Endothelial cell of umbilical vein (primary cell): ENCODE results near the gene ZNF44. TPM values are rescaled to one million over a fixed set of nuclear protein-coding genes. Genes with fewer than 3 reads are reported as not detected.

ENCODE experiments used
- BruUV-seq: library from RNA; stranded (reverse); fragments of 400-500 nt; replicated peaks from 2 replicates; lab custom pipeline; 2021; lab: Mats Ljungman, UMichigan
- CTCF ChIA-PET: fragments of 300-600, 350-600 bp; sonication (Branson Sonifier 250); formaldehyde crosslinking; loops from one replicate; lab custom pipeline; 2021; ENCODE audit warnings: antibody characterized with exemption, inconsistent platforms; lab: Charles Lee
- POLR2A ChIA-PET: fragments of 300-600, 350-600 bp; sonication (Branson Sonifier 250); formaldehyde crosslinking; loops from one replicate; lab custom pipeline; 2021; ENCODE audit warnings: antibody characterized with exemption, inconsistent platforms; lab: Charles Lee
- DNase-seq: peaks from one replicate; pipeline ENCODE4 v3.0.0-alpha.2; 2011; ENCODE audit warnings: low read depth, low spot score
- FAIRE-seq: peaks from 2 replicates; lab custom pipeline; 2011; peaks lifted over from hg19 to GRCh38; lab: Jason Lieb, UNC
- H2AFZ ChIP-seq: 2 replicates; pipeline ENCODE4 v1.6.0; 2012; ENCODE audit warnings: low read depth, low read length, control low read depth, inconsistent platforms
- H3K27ac ChIP-seq: 2 replicates; pipeline ENCODE4 v1.5.1; 2011; ENCODE audit warnings: low read depth, mild to moderate bottlenecking, control low read depth, low read length, moderate library complexity; ENCODE audit not compliant: insufficient read depth
- H3K27me3 ChIP-seq, 2 experiments: 2 replicates each; pipeline versions ENCODE4 v1.6.0 to v1.6.1; 2011; ENCODE audit warnings: low read length in 2 of 2, mixed read lengths in 1 of 2; ENCODE audit not compliant: control insufficient read depth in 2 of 2, insufficient read depth in 2 of 2
- H3K36me3 ChIP-seq, 2 experiments: 2 replicates in 1 of 2; 3 replicates in 1 of 2; pipeline ENCODE4 v1.5.1; 2011; ENCODE audit warnings: low read length in 2 of 2, mild to moderate bottlenecking in 1 of 2, moderate library complexity in 1 of 2; ENCODE audit not compliant: control insufficient read depth in 2 of 2, insufficient read depth in 2 of 2; ENCODE audit errors: extremely low read depth in 1 of 2
- H3K4me1 ChIP-seq: 3 replicates; pipeline ENCODE4 v1.5.1; 2011; ENCODE audit warnings: mild to moderate bottlenecking, low read length; ENCODE audit not compliant: control insufficient read depth, insufficient read depth; ENCODE audit errors: extremely low read depth
- H3K4me2 ChIP-seq: 2 replicates; pipeline ENCODE4 v1.6.1; 2011; ENCODE audit warnings: low read length, control low read depth, mixed read lengths; ENCODE audit not compliant: insufficient read depth
- H3K4me3 ChIP-seq, 3 experiments: fragments of 200-600 bp in 1 of 3; sonication (generic), shearing (Covaris generic) in 1 of 3; replicated peaks in 1 of 3; 2 replicates each; pipeline ENCODE4 v1.5.1; 2011 to 2016; ENCODE audit warnings: control low read depth in 3 of 3, low read length in 3 of 3, mild to moderate bottlenecking in 2 of 3, inconsistent platforms in 1 of 3, low read depth in 1 of 3, moderate library complexity in 1 of 3; ENCODE audit not compliant: insufficient read depth in 1 of 3
- H3K79me2 ChIP-seq: 2 replicates; pipeline ENCODE4 v1.6.0; 2012; ENCODE audit warnings: low read length, inconsistent platforms; ENCODE audit not compliant: control insufficient read depth, insufficient read depth
- H3K9ac ChIP-seq: replicated peaks from 2 replicates; pipeline ENCODE3; 2011; ENCODE audit warnings: low read length, control low read depth; ENCODE audit not compliant: insufficient read depth; ENCODE audit errors: extremely low read depth
- H3K9me1 ChIP-seq: replicated peaks from 3 replicates; pipeline ENCODE4 v1.6.0; 2011; ENCODE audit warnings: mild to moderate bottlenecking, low read length; ENCODE audit not compliant: control insufficient read depth, insufficient read depth; ENCODE audit errors: extremely low read depth
- H3K9me3 ChIP-seq: replicated peaks from 2 replicates; pipeline ENCODE4 v1.5.1; 2012; ENCODE audit warnings: low read length, inconsistent platforms; ENCODE audit not compliant: control insufficient read depth, insufficient read depth
- H4K20me1 ChIP-seq: replicated peaks from 2 replicates; pipeline ENCODE3; 2011; ENCODE audit warnings: mild to moderate bottlenecking, low read length; ENCODE audit not compliant: control insufficient read depth, insufficient read depth; ENCODE audit errors: extremely low read depth
- CTCF ChIP-seq, 2 donors: IDR thresholded peaks; 1 replicate in 1 of 2; 2 replicates in 1 of 2; pipeline ENCODE4 v1.5.1; 2011; ENCODE audit warnings: low read length in 2 of 2, mild to moderate bottlenecking in 2 of 2, moderate library complexity in 2 of 2, control low read depth in 1 of 2, inconsistent platforms in 1 of 2, low read depth in 1 of 2; ENCODE audit not compliant: insufficient read depth in 1 of 2; ENCODE audit errors: extremely low read depth in 1 of 2
- EZH2 ChIP-seq: IDR thresholded peaks from 2 replicates; pipeline ENCODE4 v1.6.1; 2012; ENCODE audit warnings: borderline replicate concordance, low read depth, mild to moderate bottlenecking, moderate library complexity, low read length, inconsistent platforms; ENCODE audit not compliant: severe bottlenecking
- FOS ChIP-seq: IDR thresholded peaks from 2 replicates; pipeline ENCODE4 v1.6.1; 2011; ENCODE audit warnings: mild to moderate bottlenecking, low read length, moderate library complexity, borderline replicate concordance; ENCODE audit not compliant: insufficient read depth
- GATA2 ChIP-seq: IDR thresholded peaks from 2 replicates; pipeline ENCODE4 v1.7.0; 2011; ENCODE audit warnings: low read depth, mild to moderate bottlenecking, moderate library complexity, mixed read lengths, low read length; ENCODE audit not compliant: insufficient read length, insufficient read depth
- JUN ChIP-seq: IDR thresholded peaks from 2 replicates; pipeline ENCODE4 v1.6.1; 2011; ENCODE audit warnings: borderline replicate concordance, low read depth; ENCODE audit not compliant: insufficient read length, insufficient read depth
- MAX ChIP-seq: IDR thresholded peaks from 2 replicates; pipeline ENCODE4 v1.6.1; 2011; ENCODE audit not compliant: insufficient read depth, insufficient read length
- MYC ChIP-seq: IDR thresholded peaks from one replicate; pipeline ENCODE4 v1.6.1; 2011; ENCODE audit warnings: mild to moderate bottlenecking, low read depth, low read length
- POLR2A ChIP-seq: IDR thresholded peaks from 2 replicates; pipeline ENCODE4 v1.6.1; 2012; ENCODE audit warnings: low read depth, mild to moderate bottlenecking, control low read depth, low read length
- POLR2AphosphoS5 ChIP-seq: IDR thresholded peaks from 2 replicates; pipeline ENCODE4 v1.6.1; 2012; ENCODE audit warnings: low read depth, mild to moderate bottlenecking, control low read depth, low read length, moderate library complexity; ENCODE audit not compliant: insufficient read depth
- dilution Hi-C: fragments of 300-500 bp; cut with MboI; formaldehyde crosslinking; loops from one replicate; pipeline ENCODE4 v1.15.0; 2019; ENCODE audit warnings: low sequenced_read_pairs; ENCODE audit not compliant: extremely low pct_ligation_motif_present
- intact Hi-C: fragments of 100-400 bp; cut with micrococcal nuclease; formaldehyde crosslinking; loops from one replicate; pipeline ENCODE4 v1.10.0; 2022
- polyA plus RNA-seq, 4 experiments: library from polyadenylated mRNA; depleted of rRNA in 3 of 4; stranded (reverse) in 3 of 4; unstranded in 1 of 4; fragments of >200 nt; gene quantifications; 2 replicates each; pipeline versions ENCODE4 v1.2.1 to v1.2.3, GENCODE V29; 2011 to 2012; ENCODE audit warnings: missing spikeins in 1 of 4
- total RNA-seq: library from RNA; stranded (reverse); gene quantifications from 2 replicates; pipeline ENCODE4 v1.2.3, GENCODE V29; 2021

The ZNF44 gene
- total and polyA plus RNA-seq, 2 donors (not counting 3 experiments of a cell fraction or from before 2014, with no cell fraction given) = 2.1 to 7.4 TPM

GRCh38 chr19:12261554-12261953 lies 33.1 kb downstream of the ZNF44 start:
- H3K27me3 ChIP-seq = no peaks in the 10 kb centered on the region
- DNase-seq (no peak), FAIRE-seq (no peak)
- H3K4me2 ChIP-seq = no peak overlapping the region
- no TSS peak for BruUV-seq
- no peaks in the 10 kb centered on the region for H3K4me1 ChIP-seq
- no peak overlapping the region for H3K4me3 ChIP-seq
- H3K9me3 ChIP-seq = no peaks in the 10 kb centered on the region
- no peaks in the 10 kb centered on the region for H3K36me3 ChIP-seq
- intact Hi-C loops = no loop called here
- no peak overlapping the region for H3K27ac ChIP-seq
- dilution Hi-C loops = no loop called here
- H3K9ac ChIP-seq = no peak overlapping the region
- H2AFZ ChIP-seq = no peak overlapping the region
- no peak for TF ChIP-seq CTCF (IDR thresholded peaks at IDR 0.05; ENCODE audit: extremely low read depth in 1 of 2, insufficient read depth in 1 of 2, low read depth in 1 of 2, low read length in 2 of 2)
- TF ChIP-seq FOS = no peak
- TF ChIP-seq GATA2 = no peak
- no peaks in the 10 kb centered on the region for H3K79me2 ChIP-seq
- no peaks in the 10 kb centered on the region for H3K9me1 ChIP-seq
- ChIA-PET CTCF (no interaction called here), POLR2A (no interaction called here)
- H4K20me1 ChIP-seq = no peaks in the 10 kb centered on the region

- BruUV-seq = no TSS peak
- POLR2A ChIA-PET = no interaction called here
These were observed 33.8 kb downstream of the ZNF44 start for GRCh38 chr19:12260861-12261260.

More at GRCh38 chr19:12260861-12261260, 33.8 kb downstream of the ZNF44 start:
- H3K27ac ChIP-seq = no peak overlapping the region
- no peaks in the 10 kb centered on the region for H3K4me1 ChIP-seq
- CTCF ChIA-PET = no interaction called here
- H3K36me3 ChIP-seq = no peaks in the 10 kb centered on the region
- TF ChIP-seq JUN (no peak), POLR2A (no peak), GATA2 (no peak), MAX (no peak), EZH2 (no peak), MYC (no peak), CTCF (IDR thresholded peaks at IDR 0.05; ENCODE audit: extremely low read depth in 1 of 2, insufficient read depth in 1 of 2, low read depth in 1 of 2, low read length in 2 of 2) (no peak), FOS (no peak), POLR2AphosphoS5 (no peak)
- H4K20me1 ChIP-seq = no peaks in the 10 kb centered on the region
- H3K9me3 ChIP-seq = no peaks in the 10 kb centered on the region
- intact Hi-C loops = no loop called here
- H3K9me1 ChIP-seq = no peaks in the 10 kb centered on the region
- no peak for FAIRE-seq
- no peak overlapping the region for H3K4me2 ChIP-seq
- DNase-seq = no peak
- dilution Hi-C loops = no loop called here
- H3K27me3 ChIP-seq = no peaks in the 10 kb centered on the region
- no peak overlapping the region for H3K4me3 ChIP-seq
- H3K9ac ChIP-seq = no peak overlapping the region
- H3K79me2 ChIP-seq = no peaks in the 10 kb centered on the region
- no peak overlapping the region for H2AFZ ChIP-seq
